Activated effector memory CD4-positive, alpha-beta T cell treated with Interleukin-2 at 50 U/mL for 16 hours (primary cell): ENCODE results near the gene WIPF1.

Experiments
- DNase-seq: peaks from one replicate; pipeline ENCODE4 v3.0.0-alpha.2; 2020

WIPF1 gene

DNA sequence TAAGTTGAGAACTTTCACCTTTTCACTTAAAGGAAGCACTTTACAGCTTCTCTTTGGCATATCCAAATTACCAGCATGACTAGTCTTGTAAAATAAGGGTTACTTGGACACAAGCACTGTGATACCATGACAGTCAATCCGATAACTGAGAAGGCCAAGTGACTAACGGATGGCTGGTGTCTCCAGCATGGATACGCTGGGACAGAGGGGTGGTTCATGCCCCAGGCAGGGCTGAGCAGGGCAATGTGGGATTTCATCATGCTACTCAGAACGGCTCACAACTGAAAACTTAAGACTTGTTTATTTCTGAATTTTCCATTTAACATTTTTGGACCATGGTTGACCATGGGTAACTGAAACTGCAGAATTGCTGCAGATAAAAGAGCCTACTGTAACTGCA, 67.7 kb downstream of the WIPF1 start:
- no peak for DNase-seq

DNA sequence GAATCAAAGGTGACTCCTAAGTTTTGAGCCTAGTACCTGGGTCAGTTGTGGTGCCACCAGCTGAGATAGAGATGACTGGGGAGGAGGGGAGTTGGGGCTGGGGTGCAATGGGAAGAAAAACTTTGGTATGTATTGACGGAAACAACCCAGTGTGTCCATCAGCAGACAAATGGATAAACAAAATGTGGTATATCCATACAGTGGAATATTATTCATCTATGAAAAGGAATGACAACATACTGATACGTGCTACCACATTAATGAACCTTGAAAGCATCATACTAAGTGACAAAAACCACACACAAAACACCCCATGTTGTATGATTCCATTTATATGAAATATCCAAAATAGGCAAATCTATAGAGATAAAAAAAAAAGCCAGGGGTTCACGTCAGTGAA, 69.6 kb downstream of the WIPF1 start:
- no peak for DNase-seq

DNA sequence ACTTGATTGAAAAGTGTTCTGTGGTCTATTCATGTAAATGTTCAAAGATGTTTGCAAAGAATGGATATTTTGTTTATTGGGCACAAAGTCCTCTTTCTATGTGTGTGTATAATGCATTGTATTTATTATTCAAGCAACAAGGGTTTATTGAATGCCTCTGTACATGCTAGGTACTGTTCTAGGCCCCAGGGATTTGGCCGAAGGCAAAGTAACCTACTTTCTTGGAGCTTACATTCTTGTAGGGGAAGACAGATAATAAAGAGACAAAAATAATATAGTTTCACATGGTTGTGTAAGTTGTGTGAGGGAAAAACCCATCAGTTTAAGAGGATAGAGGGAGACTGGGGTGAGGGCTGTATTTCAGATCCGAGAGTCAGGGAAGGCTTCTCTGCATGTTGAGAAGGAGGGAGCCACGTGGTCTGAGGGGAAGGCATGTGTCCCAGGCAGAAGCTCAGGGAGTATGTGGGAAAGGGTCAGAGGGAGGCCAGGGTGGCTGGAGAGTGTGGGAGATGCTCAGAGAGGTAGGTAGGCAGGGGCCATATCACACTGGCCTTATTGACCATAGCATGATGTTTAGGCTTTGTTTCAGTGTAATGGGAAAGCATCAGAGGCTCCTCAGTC, 70.4 kb downstream of the WIPF1 start:
- no peak for DNase-seq

DNA sequence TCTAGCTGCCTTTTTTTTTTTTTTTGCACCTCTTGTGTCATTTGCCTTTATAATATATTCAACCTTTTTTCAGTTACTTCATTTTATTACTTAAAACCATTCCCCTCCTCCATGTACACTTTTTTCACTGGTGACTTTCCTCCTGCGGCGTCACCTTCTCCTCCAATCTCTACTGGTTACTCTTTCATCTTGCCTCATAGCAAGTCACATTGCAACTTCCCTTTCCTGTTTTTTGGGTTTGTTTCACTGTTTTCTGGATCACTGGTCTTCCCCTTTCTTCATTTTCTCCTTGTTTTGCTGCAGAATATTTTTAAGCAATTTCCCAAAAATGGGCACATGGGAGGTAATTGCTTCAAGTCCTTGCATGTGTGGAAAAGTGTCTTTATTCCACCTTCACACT, 73.1 kb downstream of the WIPF1 start:
- DNase-seq, result no peak

DNA sequence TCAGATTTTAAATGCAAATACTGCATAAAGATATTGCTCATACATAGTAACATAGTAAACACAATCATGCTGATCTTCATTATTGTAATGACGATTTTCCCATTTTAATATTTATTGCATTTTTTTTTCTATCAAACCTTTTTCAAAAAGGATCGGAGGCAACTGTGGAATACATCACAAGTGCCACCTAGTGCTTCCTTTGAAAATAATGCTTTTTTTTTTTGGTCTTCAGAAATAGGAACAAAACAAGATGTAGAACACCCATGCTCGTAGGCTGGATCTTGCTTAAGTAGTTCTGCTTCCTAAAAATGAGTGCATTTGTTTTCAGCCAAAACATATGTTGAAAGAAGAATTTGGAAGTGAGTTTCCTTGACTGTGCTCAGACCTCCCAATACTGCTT, 75.1 kb downstream of the WIPF1 start:
- no peak for DNase-seq

DNA sequence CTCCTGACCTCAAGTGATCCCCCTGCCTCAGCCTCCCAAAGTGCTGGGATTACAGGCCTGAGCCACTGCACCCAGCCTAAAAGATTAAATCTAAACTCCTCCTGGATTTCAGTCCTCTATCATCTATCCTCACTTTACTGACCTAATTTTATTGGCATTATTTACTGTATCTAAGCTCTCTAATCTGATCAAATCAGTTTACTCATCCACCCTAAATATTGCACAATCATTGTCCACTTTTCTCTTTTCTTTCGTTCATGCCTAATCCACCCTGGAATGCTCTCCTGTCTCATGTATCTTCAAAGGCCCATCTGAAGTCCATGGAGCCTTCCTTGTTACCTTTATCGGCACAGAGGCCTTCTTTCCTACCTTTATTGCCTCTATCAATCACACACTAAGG, 79.2 kb downstream of the WIPF1 start:
- no peak for DNase-seq

DNA sequence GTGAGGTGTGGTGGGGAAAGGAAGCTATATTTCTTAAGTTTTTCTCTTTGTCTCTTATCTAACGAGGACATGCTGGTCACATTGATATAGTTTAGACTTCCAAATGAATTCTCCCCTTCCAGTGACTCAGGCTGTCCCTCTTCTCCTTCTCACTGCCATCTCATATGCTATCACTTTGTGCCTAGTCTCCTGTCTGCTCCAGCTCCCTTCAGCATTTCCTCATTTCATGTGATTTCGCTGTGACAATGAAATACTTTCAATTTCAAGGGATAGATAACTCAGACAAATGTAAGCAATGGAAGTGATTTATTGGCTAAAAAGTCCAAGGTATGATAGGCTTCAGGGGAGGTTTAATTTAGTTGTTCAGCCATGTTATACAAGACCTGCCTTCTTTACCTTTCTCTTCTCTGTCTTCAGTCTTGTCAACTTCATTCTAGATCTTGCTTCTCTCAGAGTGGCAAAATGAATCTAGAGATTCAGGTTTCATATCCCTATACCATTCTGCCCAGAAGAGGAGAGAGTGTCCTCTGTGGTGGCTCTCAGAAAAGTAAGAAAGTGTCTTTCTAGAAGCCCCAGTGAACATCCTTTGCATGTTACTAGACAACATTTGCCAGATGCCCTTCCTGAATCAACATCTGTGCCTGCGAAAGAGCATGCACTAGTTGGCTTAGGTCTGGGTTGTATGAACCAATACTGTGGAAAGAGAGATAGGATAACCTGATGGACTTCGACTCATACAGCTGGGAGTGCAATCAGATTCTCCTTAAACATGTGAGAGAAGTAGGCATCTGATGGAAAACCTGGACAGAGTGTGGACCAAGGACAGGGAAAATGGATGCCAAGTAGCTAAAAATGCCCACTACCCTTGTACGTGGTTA, 80.9 kb downstream of the WIPF1 start:
- DNase-seq, result no peak

DNA sequence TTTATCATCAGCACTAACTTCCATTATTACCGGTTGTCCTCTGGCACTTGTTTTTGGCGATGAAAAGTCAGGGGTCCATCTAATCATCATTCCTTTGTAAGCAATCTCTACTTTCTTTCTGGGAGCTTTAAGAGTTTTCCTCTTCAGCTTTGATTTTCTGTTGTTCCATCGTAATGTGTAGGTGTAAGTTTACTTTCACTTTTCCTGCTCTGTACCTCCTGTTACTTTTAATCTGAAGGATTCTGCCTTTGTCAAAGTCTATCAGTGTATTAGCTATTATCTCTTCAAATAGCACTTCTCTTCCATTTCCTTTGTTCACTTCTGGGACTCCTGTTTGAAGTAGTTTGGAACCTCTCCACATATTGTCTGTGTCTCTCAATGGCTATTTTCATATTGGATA, 85.3 kb downstream of the WIPF1 start:
- DNase-seq, result no peak

DNA sequence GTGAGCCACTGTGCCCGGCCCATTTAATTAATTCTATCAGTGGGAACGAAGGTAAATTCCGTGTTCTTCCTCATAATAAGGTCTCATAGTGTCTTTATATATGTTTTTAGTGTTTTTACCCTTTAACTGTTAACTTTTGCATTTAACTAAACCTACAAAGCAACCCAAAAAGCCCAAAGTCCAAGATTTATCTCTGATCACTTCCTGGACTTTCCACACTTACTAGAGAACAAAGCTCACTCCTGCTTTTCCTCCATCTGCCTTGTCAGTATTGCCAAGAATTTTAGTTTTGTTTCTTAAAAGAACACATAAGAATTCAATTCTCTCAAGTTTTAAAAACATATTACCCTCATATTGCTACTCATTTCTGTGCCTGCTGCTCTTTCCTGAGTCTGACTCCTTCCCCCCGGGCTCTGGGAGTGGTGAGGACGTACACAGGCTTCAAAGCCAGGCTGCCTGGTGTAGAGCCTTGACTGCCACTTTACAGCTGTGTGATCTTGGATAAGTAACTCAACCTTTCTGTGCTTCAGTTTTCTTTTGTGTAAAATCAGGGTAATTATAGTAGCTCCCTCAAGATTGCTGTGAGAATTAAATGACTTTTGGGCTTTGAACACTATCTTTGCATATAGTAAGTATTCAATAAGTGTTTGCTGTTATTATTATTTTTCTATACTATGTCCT, 85.9 kb downstream of the WIPF1 start:
- no peak for DNase-seq

DNA sequence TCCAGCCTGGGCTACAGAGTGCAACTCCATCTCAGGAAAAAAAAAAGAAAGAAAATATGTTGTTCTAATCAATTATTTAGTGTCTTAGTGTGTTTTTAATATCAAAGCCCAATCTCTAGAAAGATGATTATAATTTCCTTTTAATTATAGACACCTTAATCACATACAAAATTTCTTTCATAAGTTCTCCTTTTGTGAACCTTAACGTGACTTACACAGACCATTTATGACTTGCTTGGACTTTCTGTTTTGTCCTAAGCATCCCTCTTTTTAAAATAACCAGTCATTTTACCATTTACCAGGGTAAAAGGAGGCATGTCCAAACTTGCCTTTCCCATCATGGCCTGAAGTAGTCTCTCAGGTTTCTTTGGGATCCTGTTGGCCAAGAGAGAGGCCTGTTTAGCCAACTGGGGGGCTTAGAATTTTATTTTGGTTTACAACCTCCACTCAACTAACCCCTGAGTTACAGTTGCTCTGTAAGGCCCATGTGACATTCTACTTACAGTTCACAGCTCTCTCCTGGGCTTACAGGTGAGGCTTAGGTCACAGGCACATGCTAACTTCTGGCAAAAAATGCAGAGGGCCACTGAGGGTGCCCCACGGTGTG, 86.9 kb downstream of the WIPF1 start:
- no peak for DNase-seq
